ENCODE data around the gene ZDHHC19.
"Not testable (repeated sequence)": the region's sequence is repeated elsewhere in the genome, so short reads cannot be mapped to it uniquely, and the experiment has no call there.

The ZDHHC19 gene

DNA sequence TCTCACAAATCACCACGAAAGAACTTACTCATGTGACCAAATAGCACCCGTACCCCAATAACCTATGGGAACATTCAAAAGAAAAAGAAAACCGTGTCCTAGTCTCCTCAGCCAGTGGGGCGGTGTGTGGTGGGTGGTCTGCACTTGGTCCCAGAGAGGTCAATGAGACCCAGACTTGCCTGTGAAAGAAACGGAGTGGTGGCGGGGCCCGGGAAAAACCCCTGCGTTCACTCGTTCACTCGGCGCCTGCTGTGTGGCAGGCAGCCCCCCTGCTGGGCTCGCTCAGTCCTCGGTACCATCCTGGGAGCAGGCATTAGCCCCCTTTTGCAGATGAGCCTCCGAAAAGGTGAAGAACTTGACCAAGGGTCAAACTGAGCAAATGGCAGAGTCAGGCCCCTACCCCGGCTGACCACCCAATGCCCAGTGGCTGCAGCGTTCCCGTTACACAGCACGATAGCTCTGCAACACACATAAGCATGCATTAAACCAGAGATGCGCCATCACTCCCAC lies 36.0 kb downstream of the ZDHHC19 start:
- DNase-seq: no peak

DNA sequence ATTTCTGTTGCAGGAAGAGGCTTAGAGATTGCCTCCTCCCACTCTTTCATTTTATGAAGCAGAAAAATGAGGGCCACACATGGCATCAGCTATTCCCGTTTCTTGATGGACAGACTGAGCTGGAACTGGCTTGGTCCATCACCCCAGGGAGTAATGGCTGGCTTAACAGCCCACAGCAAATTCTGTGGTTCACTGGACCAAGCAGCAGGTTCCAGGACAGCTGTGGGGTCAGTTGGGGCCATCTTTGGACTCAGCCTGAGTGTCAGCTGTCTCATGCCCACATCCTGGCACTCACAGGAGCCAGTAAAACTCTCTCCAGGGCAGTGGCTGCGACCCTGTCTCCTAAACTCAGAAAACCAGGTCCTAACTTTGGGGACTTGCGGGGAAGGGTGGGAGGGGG lies 36.5 kb downstream of the ZDHHC19 start:
- no peak for DNase-seq

DNA sequence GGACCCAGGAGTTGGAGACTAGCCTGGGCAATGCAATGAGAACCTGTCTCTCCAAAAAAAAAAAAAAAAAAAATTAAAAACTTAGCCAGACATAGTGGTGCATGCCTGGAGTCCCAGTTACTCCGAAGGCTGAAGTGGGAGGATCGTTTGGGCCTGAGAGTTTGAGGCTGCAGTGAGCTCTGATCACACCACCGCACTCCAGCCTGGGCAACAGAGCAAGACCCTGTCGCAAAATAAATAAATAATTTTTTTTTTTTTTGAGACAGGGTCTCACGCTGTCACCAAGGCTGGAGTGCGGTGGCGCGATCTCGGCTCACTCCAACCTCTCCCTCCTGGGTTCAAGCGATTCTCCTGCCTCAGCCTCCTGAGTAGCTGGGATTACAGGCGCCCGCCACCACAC lies 40.9 kb downstream of the ZDHHC19 start:
- DNase-seq: not testable (repeated sequence)

DNA sequence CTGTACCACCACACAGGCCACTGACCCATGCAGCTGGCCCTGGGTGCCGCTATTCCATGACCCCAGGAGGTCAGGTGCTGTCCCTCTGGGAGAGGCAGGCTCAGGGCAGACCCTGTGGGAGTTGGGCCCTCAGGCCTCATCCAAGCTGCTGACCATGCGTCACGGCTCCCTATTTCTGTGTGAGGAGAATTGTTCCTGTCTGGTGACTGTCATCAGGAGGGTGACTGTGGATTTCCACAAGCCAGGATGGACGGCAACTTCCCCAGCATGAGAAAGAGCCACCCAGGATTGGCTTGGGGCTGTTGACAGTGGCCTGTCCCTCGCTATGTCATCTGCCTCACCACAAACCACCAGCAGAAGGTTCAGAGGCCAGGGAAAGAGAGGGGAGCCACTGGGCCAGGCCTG lies 41.4 kb downstream of the ZDHHC19 start:
- no peak for DNase-seq

DNA sequence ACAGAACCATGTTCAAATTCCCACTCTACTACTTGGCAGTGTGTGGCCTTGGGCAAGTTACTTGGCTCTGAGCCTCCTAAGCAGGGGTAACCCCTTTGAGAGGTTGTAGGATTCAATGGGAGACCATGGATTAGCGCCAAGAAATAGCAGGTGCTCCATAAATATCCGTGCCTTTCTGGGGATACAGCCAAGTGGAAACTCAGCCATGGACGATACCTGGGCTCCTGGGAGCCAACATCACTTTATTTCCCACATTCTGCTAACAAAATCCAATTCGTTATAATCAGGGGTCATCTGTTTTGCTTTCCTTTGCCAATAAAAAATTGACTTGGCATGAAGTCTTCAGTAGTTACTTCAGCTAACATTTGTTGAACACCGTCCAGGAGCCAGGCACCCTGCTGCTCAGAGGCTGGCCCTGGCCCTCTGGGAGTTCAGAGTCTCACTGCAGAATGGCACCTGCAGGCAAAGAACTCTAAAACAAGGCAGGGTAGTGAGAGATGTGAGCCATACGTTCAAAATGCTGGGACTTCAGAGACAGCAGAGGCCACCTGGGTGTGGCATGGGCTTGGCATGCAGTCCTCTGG lies 42.3 kb downstream of the ZDHHC19 start:
- DNase-seq: no peak

DNA sequence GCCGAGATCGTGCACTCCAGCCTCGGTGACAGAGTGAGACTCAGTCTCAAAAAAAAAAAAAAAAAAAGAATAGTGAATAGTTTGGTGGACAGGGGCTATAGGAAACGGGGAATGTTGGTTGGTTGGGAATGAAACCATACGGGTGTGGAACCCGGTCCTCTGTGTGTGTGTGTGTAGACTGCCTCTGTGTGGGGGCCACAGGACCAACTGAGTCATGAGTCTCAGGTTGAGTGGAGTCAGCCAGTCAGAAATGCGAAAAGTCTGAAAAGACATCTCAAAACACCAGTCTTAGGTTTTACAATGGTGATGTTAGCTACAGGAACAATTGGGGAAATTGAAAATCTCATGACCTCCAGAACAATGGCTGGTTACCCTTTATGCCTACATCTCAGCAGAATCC lies 44.5 kb downstream of the ZDHHC19 start:
- no peak for DNase-seq

DNA sequence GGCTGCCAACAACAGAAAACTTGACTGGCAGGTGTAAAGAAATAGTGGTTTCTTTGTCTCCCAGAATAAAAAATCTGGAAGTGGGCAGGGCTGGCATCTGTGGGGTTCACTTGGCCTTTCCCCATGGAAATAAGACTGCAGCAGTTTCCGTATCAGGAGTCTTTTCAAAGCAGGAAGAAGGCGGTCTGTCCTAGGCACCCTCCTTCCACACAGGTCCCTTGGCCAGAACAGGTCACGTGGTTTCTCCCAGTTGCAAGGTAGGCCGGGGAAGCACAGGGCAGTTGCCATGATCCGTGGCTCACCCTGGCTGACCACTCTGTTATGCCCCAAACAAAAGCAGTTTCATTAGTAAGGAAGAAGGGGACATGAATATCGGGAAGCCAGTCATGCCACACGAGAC lies 45.4 kb downstream of the ZDHHC19 start:
- no peak for DNase-seq

DNA sequence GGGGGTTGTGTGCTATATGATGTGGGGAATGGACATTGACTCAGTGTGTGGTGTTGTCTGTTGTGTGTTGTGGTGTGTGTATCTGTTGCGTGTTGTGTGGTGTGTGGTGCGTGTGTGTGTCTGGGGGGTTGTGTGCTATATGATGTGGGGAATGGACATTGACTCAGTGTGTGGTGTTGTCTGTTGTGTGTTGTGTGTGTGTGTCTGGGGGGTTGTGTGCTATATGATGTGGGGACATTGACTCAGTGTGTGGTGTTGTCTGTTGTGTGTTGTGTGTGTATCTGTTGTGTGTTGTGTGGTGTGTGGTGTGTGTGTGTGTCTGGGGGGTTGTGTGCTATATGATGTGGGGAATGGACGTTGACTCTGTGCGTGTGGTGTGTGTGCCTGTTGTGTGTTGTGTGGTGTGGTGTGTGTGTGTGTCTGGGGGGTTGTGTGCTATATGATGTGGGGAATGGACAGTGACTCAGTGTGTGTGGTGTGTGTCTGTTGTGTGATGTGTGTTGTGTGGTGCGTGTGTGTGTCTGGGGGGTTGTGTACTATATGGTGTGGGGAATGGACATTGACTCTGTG lies 46.1 kb downstream of the ZDHHC19 start:
- not testable (repeated sequence) for DNase-seq

DNA sequence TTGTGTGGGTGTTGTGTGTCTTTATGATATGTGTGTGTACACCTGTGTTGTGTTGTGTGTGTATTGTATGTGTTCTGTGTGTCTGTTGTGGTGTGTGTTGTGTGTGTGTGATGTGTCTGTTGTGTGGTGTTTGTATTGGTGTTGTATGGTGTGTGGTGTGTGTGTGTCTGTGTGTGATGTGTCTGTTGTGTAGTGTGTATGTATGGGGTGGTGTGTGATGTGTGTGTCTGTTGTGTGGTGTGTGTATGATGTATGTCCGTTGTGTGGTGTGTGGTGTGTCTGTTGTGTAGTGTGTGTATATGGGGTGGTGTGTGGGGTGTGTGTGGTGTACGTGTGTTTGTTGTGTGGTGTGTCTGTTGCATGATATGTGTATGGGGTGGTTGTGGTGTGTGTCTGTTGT lies 46.6 kb downstream of the ZDHHC19 start:
- DNase-seq: no peak

DNA sequence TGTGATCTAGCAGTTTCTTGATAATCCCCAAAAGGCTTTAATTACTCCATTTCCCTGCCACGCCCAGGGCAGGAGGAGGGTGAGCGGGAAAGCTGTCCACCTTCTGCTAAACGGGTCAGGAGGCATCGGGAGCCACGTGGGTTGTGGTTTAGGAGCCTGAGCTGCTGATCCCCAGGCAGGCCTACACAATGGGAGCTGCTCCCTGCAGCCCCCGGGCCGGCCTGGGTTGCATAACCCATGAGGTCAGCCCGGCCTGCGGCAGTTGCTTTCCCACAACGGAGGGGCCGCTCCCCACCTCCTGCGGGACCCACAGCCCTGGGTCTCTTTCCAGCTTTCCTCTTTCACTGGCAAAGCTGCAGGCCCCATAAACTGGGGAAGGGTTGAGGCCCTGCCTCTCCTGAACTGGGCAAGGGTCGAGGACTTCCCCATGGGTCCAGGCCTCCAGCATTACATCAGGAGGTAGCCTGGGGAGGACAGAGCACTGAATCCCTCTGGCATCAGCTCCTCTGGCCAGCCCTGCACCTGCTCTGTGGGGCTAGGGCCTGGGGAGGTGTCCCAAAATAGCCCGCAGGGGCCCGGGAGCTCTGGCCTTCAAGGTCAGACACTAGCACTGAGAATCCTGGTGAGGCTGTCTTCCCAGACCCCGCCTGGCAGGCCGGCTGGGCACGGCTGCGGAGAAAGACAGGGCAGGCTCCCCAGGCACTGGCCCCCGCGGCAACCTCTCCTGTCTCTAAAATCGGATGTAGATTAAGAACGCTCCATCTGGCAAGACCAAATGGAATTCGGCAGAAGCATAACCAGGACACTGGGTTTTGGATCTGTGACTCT lies 47.3 kb downstream of the ZDHHC19 start:
- no peak for DNase-seq

DNA sequence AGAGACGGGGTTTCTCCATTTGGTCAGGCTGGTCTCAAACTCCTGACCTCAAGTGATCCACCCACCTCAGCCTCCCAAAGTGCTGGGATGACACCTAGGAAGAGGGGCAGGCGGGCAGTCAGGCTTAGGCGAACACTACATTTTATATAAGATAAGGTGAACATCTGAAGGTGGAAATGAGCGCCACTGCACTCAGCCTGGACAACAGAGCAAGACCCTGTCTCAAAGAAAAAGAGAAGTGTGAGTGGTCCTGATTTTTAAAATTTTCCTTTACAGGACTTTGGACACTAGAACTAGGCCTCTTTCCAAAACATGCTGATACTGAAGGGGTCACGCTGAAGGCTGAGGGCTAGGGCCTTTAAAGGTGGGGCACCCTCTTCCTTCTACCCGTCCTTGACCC lies 48.0 kb downstream of the ZDHHC19 start:
- no peak for DNase-seq

DNA sequence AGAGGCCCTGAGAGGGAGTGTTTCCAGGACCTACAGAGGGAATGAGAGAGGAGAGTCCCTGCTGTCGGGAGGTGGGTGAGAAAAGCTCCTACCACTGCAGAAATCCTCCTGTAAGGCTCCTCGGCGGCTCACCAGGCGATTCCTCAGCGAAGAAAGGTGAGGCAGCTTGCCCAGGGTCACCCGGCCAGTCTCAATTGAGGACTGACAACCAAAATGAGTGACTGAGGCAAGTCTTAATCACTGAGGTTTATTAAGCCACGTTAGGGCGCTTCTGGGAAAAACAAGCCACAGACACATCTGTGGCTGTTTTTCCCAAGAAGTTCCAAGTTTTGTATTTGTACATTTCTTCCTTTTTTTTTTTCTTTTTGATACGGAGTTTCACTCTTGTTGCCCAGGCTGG lies 48.5 kb downstream of the ZDHHC19 start:
- no peak for DNase-seq

DNA sequence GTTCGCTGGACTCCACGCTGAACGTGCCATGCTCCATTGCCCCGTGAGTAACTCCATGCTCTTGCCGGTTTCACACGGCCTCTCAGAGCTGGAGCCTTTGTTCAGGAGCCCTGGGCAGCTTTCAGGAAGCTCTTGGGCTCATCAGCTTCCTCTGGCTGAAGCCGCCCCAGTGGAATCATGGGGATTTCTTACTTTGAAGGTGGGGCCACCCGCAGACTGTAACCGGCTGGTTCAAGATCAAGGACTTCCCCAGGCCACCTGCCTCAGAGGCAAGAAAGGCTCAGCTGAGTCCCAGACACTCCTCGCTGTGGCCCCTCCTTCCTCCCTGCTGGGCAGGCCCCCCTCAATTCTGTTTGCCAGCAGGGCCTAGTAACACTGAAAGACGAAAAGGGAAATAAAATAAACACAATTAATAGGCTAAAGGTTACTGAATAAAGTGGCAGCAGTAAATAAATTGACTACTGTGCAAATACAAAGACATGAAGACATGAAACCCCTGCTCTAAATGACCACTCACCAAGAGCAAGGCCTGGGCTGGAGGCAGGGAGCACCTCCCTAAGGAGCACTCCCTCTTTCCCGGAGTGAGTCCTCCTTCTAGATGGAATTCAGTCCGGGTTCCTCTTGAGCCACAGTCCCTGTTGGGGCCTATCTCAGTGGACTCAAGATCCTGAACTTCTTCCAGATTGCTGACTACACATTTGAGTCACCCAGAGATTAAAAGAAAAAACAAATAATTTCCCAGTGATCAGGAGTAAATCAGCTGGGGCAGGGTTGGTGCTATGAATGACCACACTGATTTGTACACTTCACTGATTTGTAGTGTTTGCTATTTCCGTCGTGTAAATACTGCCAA lies 51.0 kb downstream of the ZDHHC19 start:
- no peak for DNase-seq

DNA sequence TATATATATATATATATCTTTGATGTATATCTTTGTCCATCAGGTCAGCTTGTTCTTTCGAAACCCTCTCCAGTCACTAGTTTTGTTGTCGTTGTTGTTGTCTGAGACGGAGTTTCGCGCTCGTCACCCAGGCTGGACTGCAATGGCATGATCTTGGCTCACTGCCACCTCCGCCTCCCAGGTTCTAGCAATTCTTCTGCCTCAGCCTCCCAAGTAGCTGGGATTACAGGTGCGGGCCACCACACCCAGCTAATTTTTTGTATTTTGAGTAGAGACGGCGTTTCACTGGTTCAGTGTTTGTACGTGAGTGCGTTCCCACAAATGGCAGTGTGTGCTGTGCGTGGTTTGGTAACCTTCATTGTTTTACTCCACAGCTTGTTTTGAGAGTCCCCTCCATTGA lies 51.7 kb downstream of the ZDHHC19 start:
- no peak for DNase-seq

DNA sequence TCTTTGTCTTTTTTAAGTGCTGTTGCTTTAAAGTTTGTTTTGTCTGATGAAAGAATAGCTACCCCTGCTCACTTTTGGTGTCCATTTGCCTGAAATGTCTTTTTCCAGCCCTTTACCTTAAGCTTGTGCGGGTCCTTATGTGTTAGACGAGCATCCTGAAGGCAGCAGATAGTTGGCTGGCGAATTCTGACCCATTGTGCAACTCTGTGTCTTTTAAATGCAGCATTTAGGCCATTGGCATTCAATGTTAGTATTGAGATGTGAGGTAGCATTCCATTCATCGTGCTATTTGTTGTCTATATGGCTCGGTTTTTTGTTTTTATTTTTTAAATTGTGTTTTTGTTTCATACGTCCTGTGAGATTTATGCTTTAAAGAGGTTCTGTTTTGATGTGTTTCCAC lies 55.0 kb downstream of the ZDHHC19 start:
- no peak for DNase-seq

DNA sequence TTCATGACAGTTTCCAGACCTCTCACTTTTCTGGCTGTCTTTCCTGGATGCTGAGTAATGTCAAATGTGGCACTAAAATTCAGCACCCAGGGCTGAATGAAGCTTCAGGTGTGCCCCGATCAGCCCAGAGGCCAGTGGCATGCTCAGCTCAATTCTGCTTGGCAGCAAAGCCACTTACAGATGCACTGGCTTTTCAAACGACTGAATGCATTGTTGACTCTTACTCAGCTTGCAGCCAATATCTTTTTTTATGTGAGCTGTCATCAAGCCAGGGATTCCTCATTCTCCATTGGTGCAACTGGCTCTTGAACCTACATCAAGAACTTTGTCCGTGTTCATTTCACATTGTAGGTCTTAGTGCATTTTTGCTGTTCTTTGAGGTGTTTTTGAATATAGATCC lies 60.7 kb downstream of the ZDHHC19 start:
- DNase-seq: no peak

DNA sequence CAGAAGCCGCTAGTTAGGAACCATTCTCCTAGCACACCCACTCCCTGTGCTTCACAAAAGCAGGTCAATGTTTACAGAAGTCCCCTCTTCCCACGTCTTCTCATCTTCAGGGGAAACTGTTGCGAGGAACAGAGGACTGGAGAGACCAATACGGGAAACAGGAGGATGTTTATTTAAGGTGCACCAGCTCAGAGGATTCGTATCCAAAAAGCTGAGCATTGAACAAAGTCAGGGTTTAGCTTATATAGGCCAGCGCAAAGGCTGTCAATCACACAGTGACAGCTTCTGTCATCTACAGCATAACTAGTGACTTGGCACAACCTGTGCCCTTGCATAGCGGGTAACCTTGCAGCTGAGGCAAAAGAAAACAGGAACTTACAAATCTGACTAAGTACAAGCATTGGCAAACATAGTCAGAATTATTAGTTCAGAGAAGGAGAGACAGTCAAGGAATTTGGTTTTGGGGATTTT lies 61.3 kb downstream of the ZDHHC19 start:
- DNase-seq: no peak

DNA sequence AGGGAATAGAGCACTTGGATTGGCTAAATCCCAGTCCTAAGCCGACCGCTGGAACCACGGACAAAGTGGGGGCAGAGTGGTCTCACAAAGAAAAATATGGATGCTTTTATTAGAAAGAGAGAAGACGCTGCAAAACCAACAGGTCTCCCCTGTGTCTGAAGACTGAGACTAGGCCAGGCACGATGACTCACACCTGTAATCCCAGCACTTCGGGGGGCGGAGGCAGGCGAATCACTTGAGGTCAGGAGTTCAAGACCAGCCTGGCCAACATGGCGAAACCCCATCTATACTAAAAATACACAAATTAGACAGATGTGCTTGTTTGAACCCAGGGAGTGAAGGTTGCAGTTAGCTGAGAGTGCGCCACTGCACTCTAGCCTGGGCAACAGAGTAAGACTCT lies 61.8 kb downstream of the ZDHHC19 start:
- DNase-seq: no peak
